Nucleus accumbens (tissue), 56 donors: Measurements from ENCODE around the gene ASAP3.

Experiments used
- DNase-seq, 56 donors: peaks; one replicate each; lab custom pipeline; 2025; lab: John Stamatoyannopoulos, UW

The ASAP3 gene

GRCh38 chr1:23483321-23484252 lies at the start of gene ASAP3:
Gene ASAP3 (minus strand): TSS chr1:23484179. CDS start chr1:23484133, 46 bp downstream.
- DNase-seq: peak in 19 of 56 donors; percentile 4 to 75 (median 28)

- no peak for DNase-seq
Measured at GRCh38 chr1:23533246-23534023, 49.5 kb upstream of the ASAP3 start.

- DNase-seq: no peak
Measured at GRCh38 chr1:23531562-23532094, 47.6 kb upstream of the ASAP3 start.

- peak in 55 of 56 donors; percentile 18 to 91 (median 63) for DNase-seq
Measured at GRCh38 chr1:23530747-23531561, 47.0 kb upstream of the ASAP3 start, which contains the start of gene E2F2. Gene E2F2 (minus strand): TSS chr1:23531233. CDS start chr1:23530793, 440 bp downstream.

- no peak for DNase-seq
Measured at GRCh38 chr1:23530087-23530746, 46.2 kb upstream of the ASAP3 start.

GRCh38 chr1:23529146-23530086 lies 45.4 kb upstream of the ASAP3 start:
- DNase-seq: no peak

GRCh38 chr1:23528250-23528978 lies 44.4 kb upstream of the ASAP3 start:
- DNase-seq: no peak

GRCh38 chr1:23527900-23528249 lies 43.9 kb upstream of the ASAP3 start:
- no peak for DNase-seq

GRCh38 chr1:23527366-23527765 lies 43.4 kb upstream of the ASAP3 start:
- no peak for DNase-seq

- DNase-seq: no peak
Measured at GRCh38 chr1:23526329-23527041, 42.5 kb upstream of the ASAP3 start.

- no peak for DNase-seq
Measured at GRCh38 chr1:23525558-23526250, 41.7 kb upstream of the ASAP3 start.

- no peak for DNase-seq
Measured at GRCh38 chr1:23524716-23525401, 40.9 kb upstream of the ASAP3 start.

GRCh38 chr1:23524163-23524562 lies 40.2 kb upstream of the ASAP3 start:
- DNase-seq: no peak

- DNase-seq: no peak
Measured at GRCh38 chr1:23522244-23522982, 38.4 kb upstream of the ASAP3 start.

- DNase-seq: no peak
Measured at GRCh38 chr1:23521588-23521987, 37.6 kb upstream of the ASAP3 start.
